Natural killer cell (primary cell): ENCODE results near the gene RUSC2. TPM values are rescaled to one million over a fixed set of nuclear protein-coding genes. Genes with fewer than 3 reads are reported as not detected.
A peak's percentile ranks its signal among the peaks of the same experiment; 100 is the strongest.

Source experiments
- ATAC-seq, 3 donors: fragments of 150-1000 bp in 2 of 3; fragments of 200-7000 bp in 1 of 3; cut with Tn5 transposase; 1 replicate in 1 of 3; 2 replicates in 2 of 3; pipeline ENCODE4 v1.10.0; 2021; ENCODE audit warnings: mild to moderate bottlenecking in 2 of 3, moderate library complexity in 2 of 3
- DNase-seq, 2 donors: peaks; one replicate each; pipeline versions ENCODE4 v3.0.0 to v3.0.0-alpha.2; 2013 to 2021; ENCODE audit warnings: mixed read lengths in 1 of 2
- H3K27ac ChIP-seq: one replicate; pipeline ENCODE4 v1.5.1; 2013; ENCODE audit warnings: mild to moderate bottlenecking, low read length
- H3K27me3 ChIP-seq: one replicate; pipeline ENCODE4 v1.6.1; 2013; ENCODE audit warnings: low read length; ENCODE audit not compliant: control insufficient read depth, insufficient read depth
- H3K36me3 ChIP-seq: one replicate; pipeline ENCODE4 v1.6.1; 2013; ENCODE audit warnings: low read length; ENCODE audit not compliant: control insufficient read depth, insufficient read depth
- H3K4me1 ChIP-seq: one replicate; pipeline ENCODE4 v1.6.1; 2013; ENCODE audit warnings: low read length; ENCODE audit not compliant: control insufficient read depth, insufficient read depth
- H3K4me3 ChIP-seq: one replicate; pipeline ENCODE4 v1.5.1; 2013; ENCODE audit warnings: low read length
- H3K9me3 ChIP-seq: one replicate; pipeline ENCODE4 v1.6.1; 2013; ENCODE audit warnings: low read length; ENCODE audit not compliant: control insufficient read depth, insufficient read depth
- H3K27ac Mint-ChIP-seq, 2 donors: one replicate each; pipeline ENCODE4 v1.8.0; 2022; ENCODE audit warnings: mild to moderate bottlenecking in 2 of 2, mixed read lengths in 2 of 2, moderate library complexity in 1 of 2
- H3K27me3 Mint-ChIP-seq, 2 donors: one replicate each; pipeline ENCODE4 v1.8.0; 2022; ENCODE audit warnings: low read depth in 2 of 2, mixed read lengths in 2 of 2
- H3K36me3 Mint-ChIP-seq: one replicate; pipeline ENCODE4 v1.8.0; 2022; ENCODE audit warnings: mixed read lengths
- H3K4me1 Mint-ChIP-seq, 2 donors: one replicate each; pipeline ENCODE4 v1.8.0; 2022; ENCODE audit warnings: mixed read lengths in 2 of 2
- H3K4me3 Mint-ChIP-seq: one replicate; pipeline ENCODE4 v1.8.0; 2022; ENCODE audit warnings: mild to moderate bottlenecking, moderate library complexity, mixed read lengths
- H3K9me3 Mint-ChIP-seq, 2 donors: one replicate each; pipeline ENCODE4 v1.8.0; 2022; ENCODE audit warnings: mixed read lengths in 2 of 2
- WGBS: methylation state at CpG from one replicate; pipeline ENCODE4 v1.1.7; 2013; ENCODE audit warnings: missing lambda C conversion rate; ENCODE audit not compliant: insufficient coverage; 5-methylcytosine and 5-hydroxymethylcytosine counted together
- intact Hi-C: fragments of 100-400 bp; cut with micrococcal nuclease; formaldehyde crosslinking; loops from one replicate; pipeline ENCODE4 v1.14.2; 2022
- total RNA-seq, 4 donors: library from RNA; stranded (reverse); fragments of 120-200 nt in 1 of 4; gene quantifications; one replicate each; pipeline versions ENCODE4 v1.2.3 to v1.2.4, GENCODE V29; 2013 to 2022
- TF ChIP-seq, protein P1 (sequence below): fragments of 200-600 bp; IDR thresholded peaks from one replicate; pipeline ENCODE4 v1.8.0; 2022; ENCODE audit warnings: antibody characterized with exemption

The RUSC2 gene
- total RNA-seq, 3 donors from 2014 or later (not counting 1 experiment from before 2014, with no cell fraction given) = 2.0 to 7.9 (median 2.5) TPM

DNA sequence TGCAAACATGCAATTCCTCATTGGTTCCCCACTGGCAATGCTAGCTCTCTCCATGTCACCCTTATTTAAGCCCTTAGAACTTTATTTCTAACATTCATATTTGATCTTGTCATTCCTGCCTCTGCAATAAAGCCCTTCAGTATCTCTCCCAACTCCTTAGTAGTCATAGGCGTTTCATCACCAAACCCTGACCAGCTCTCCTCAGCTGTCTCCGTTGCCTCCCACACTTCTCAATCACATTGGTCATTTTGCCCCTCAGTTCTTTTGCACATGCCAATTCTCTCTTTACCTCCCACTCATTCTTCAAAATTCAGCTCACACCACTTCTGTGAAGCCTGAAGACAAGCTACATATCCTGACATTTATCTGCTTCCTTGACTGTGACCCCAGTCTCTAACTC, 2.8 kb upstream of the RUSC2 start:
- Histone ChIP-seq H3K27ac (no peak overlapping the region), H3K27me3 (peaks cover 2% of the 10 kb centered on the region), H3K9me3 (no peaks in the 10 kb centered on the region), H3K36me3 (no peaks in the 10 kb centered on the region), H3K4me3 (no peak overlapping the region), H3K4me1 (peaks cover 24% of the 10 kb centered on the region)
- intact Hi-C loops = no loop called here
- TF ChIP-seq, protein P1, sequence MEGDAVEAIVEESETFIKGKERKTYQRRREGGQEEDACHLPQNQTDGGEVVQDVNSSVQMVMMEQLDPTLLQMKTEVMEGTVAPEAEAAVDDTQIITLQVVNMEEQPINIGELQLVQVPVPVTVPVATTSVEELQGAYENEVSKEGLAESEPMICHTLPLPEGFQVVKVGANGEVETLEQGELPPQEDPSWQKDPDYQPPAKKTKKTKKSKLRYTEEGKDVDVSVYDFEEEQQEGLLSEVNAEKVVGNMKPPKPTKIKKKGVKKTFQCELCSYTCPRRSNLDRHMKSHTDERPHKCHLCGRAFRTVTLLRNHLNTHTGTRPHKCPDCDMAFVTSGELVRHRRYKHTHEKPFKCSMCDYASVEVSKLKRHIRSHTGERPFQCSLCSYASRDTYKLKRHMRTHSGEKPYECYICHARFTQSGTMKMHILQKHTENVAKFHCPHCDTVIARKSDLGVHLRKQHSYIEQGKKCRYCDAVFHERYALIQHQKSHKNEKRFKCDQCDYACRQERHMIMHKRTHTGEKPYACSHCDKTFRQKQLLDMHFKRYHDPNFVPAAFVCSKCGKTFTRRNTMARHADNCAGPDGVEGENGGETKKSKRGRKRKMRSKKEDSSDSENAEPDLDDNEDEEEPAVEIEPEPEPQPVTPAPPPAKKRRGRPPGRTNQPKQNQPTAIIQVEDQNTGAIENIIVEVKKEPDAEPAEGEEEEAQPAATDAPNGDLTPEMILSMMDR = no peak
- Mint-ChIP-seq H3K9me3 (no peaks in the 10 kb centered on the region), H3K36me3 (no peaks in the 10 kb centered on the region), H3K27me3 (peaks cover 0 to 14% of the 10 kb centered on the region in 2 donors), H3K4me3 (no peak overlapping the region), H3K4me1 (peaks cover 15 to 21% of the 10 kb centered on the region in 2 donors), H3K27ac (no peak overlapping the region)
- WGBS = 94% methylated on average over 2 of the region's 2 CpGs
- DNase-seq (no peak), ATAC-seq (no peak)

DNA sequence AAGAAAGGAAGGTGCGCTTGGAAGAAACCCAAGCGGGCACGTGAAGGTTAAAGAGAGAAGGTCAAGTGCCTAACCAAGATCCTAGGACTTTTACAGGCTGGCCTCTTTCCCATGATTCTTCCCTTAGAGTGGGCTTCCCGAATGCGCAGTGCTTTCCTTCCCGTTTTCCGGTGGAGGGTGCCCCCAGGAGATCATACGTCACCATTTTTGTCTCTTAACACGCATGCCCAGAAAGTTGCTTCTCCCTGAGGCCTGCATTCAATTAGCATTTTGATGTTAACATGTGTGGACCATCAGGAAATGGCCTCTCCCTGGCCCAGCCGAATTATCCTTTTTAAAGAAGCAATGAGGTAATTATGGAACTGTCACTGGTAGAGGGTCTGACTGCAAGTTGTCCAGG, 1.9 kb upstream of the RUSC2 start:
- intact Hi-C loops = no loop called here
- H3K36me3 ChIP-seq = no peaks in the 10 kb centered on the region
- H3K27me3 ChIP-seq = peaks cover 2% of the 10 kb centered on the region
- Mint-ChIP-seq H3K27me3 (peaks cover 0 to 14% of the 10 kb centered on the region in 2 donors), H3K27ac (no peak overlapping the region), H3K36me3 (no peaks in the 10 kb centered on the region), H3K9me3 (no peaks in the 10 kb centered on the region), H3K4me3 (peak overlapping the region; percentile 63), H3K4me1 (peaks cover 21 to 23% of the 10 kb centered on the region in 2 donors)
- ATAC-seq (no peak), DNase-seq (no peak)
- H3K27ac ChIP-seq = no peak overlapping the region
- no peak overlapping the region for H3K4me3 ChIP-seq
- no peaks in the 10 kb centered on the region for H3K9me3 ChIP-seq
- TF ChIP-seq, protein P1 = no peak
- 97% methylated on average over 10 of the region's 10 CpGs for WGBS
- H3K4me1 ChIP-seq = peaks cover 24% of the 10 kb centered on the region

DNA sequence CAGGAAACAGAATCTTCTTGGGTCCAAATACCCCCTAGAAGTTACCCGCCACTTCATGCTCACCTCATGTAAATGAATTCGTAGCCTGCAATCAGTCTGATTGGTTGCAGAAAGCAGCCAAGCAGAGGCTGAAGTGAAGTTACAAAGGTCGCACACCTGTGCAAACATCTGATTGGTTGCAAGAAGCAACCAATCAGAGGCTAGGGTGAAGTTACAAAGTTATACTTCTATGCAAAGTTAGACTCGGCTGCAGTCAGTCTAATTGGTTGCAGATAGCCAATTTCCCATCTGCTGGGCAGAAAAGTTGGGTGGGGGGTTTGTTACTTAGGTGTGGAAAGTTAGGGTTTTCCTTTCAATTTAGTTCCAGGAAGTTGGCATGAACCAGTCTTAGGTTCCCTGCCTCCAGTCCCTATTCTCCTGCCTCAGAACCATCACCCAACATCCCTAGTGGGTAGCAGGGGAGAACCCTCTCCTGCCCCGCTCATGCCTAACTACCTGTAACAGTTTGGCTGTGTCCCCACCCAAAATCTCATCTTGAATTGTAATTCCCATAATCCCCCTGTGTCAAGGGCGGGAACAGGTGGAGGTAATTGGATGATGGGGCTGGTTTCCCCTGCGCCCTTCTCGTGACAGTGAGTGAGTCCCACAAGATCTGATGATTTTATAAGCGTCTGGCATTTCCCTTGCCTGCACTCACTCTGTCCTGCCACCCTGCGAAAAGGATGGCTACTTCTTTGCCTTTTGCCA, 1.2 kb upstream of the RUSC2 start:
- H3K4me1 ChIP-seq = peaks cover 24% of the 10 kb centered on the region
- intact Hi-C loops = no loop called here
- Mint-ChIP-seq H3K9me3 (no peaks in the 10 kb centered on the region), H3K4me3 (peak overlapping the region; percentile 30), H3K4me1 (peaks cover 21 to 23% of the 10 kb centered on the region in 2 donors), H3K36me3 (no peaks in the 10 kb centered on the region), H3K27ac (no peak overlapping the region), H3K27me3 (peaks cover 0 to 14% of the 10 kb centered on the region in 2 donors)
- ATAC-seq (no peak), DNase-seq (no peak)
- WGBS = 92% methylated on average over 10 of the region's 10 CpGs
- no peak overlapping the region for H3K27ac ChIP-seq
- TF ChIP-seq, protein P1 = no peak
- no peaks in the 10 kb centered on the region for H3K36me3 ChIP-seq
- no peak overlapping the region for H3K4me3 ChIP-seq
- H3K9me3 ChIP-seq = no peaks in the 10 kb centered on the region
- peaks cover 2% of the 10 kb centered on the region for H3K27me3 ChIP-seq
